KMS-11 (cell line): Measurements from ENCODE around the gene DRAM1.
"Not testable (repeated sequence)": the region's sequence is repeated elsewhere in the genome, so short reads cannot be mapped to it uniquely, and the experiment has no call there.

Experiments
- H2AFZ ChIP-seq: fragments of 200-600 bp; sonication (generic); 2 replicates; pipeline ENCODE4 v1.6.1; 2016; ENCODE audit warnings: antibody characterized with exemption, mixed run types, low read depth
- H3K27ac ChIP-seq: fragments of 200-600 bp; sonication (generic); 2 replicates; pipeline ENCODE4 v1.6.1; 2016; ENCODE audit warnings: mild to moderate bottlenecking, mixed run types
- H3K27me3 ChIP-seq: fragments of 200-600 bp; sonication (generic); 2 replicates; pipeline ENCODE4 v1.6.1; 2017; ENCODE audit warnings: mild to moderate bottlenecking, low read depth, mixed run types, moderate library complexity; ENCODE audit not compliant: insufficient read depth
- H3K36me3 ChIP-seq: fragments of 200-600 bp; sonication (generic); 2 replicates; pipeline ENCODE4 v1.6.1; 2017; ENCODE audit warnings: mild to moderate bottlenecking, mixed run types; ENCODE audit not compliant: insufficient read depth
- H3K4me1 ChIP-seq: fragments of 200-600 bp; sonication (generic); 2 replicates; pipeline ENCODE4 v1.6.1; 2016; ENCODE audit warnings: mild to moderate bottlenecking, low read depth, mixed run types; ENCODE audit not compliant: poor library complexity, severe bottlenecking
- H3K4me2 ChIP-seq: fragments of 200-600 bp; sonication (generic); 2 replicates; pipeline ENCODE4 v1.7.0; 2016; ENCODE audit warnings: mild to moderate bottlenecking, mixed run types
- H3K4me3 ChIP-seq: fragments of 200-600 bp; sonication (generic); IDR thresholded peaks from 2 replicates; pipeline ENCODE4 v1.6.1; 2017; ENCODE audit warnings: low read depth, low read length, mixed read lengths; ENCODE audit not compliant: insufficient read depth
- H3K79me2 ChIP-seq: fragments of 200-600 bp; sonication (generic); 2 replicates; pipeline ENCODE4 v1.6.1; 2016; ENCODE audit warnings: low read depth, mixed run types; ENCODE audit not compliant: insufficient read depth
- H3K9ac ChIP-seq: fragments of 200-600 bp; sonication (generic); 2 replicates; pipeline ENCODE4 v1.6.1; 2016; ENCODE audit warnings: mild to moderate bottlenecking, mixed run types
- H4K20me1 ChIP-seq: fragments of 200-600 bp; sonication (generic); 2 replicates; pipeline ENCODE4 v1.6.1; 2016; ENCODE audit warnings: mild to moderate bottlenecking, mixed run types; ENCODE audit not compliant: insufficient read depth
- CTCF ChIP-seq: fragments of 200-600 bp; sonication (generic); conservative IDR thresholded peaks from 2 replicates; pipeline ENCODE4 v1.6.1; 2017; ENCODE audit warnings: low read depth, mild to moderate bottlenecking, antibody characterized with exemption, low read length, moderate library complexity, mixed read lengths

Gene DRAM1

DNA sequence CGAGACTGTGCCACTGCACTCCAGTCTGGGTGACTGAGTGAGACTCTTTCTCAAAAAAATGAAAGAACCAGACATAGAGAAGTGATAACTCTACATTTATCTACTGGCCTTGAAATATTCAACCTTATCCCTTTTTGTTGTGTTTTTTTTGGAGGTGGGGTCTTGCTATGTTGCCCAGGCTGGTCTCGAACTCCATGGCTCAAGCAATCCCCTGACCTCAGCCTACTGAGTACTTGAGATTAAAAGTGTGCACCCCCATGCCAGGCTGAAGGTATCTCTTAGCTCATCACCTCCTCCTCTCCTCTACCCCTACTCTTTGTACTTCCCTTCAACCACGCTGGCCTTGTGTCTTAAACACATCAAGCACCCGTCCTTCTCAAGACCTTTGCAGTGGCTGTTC lies 3.8 kb downstream of the DRAM1 start:
- Histone ChIP-seq H3K27ac (no peak overlapping the region), H3K9ac (no peak overlapping the region), H3K4me2 (no peak overlapping the region), H3K36me3 (no peaks in the 10 kb centered on the region), H3K27me3 (no peaks in the 10 kb centered on the region), H3K79me2 (no peaks in the 10 kb centered on the region), H2AFZ (no peak overlapping the region), H3K4me3 (no peak overlapping the region), H4K20me1 (no peaks in the 10 kb centered on the region), H3K4me1 (peaks cover 10% of the 10 kb centered on the region)
- no peak for TF ChIP-seq CTCF

DNA sequence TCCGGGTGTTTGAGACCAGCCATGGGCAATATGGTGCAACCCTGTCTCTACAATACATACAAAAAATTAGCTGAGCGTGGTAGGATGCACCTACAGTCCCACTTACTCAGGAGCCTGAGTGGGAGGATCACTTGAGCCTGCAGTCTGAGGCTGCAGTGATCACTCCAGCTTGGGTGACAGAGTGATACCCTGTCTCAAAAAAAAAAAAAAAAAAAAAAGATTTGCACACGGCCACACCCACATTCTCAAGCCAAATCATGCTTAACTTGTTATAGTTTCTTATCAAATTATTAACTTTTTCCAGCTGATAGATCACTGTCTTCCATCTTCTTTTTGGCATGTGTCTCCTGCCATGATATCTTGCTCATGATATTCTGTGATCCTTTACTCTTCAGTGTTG lies 6.8 kb downstream of the DRAM1 start:
- Histone ChIP-seq H3K4me3 (no peak overlapping the region), H3K9ac (no peak overlapping the region), H4K20me1 (no peaks in the 10 kb centered on the region), H3K27ac (no peak overlapping the region), H3K4me2 (no peak overlapping the region), H2AFZ (no peak overlapping the region), H3K4me1 (no peaks in the 10 kb centered on the region), H3K79me2 (no peaks in the 10 kb centered on the region), H3K27me3 (no peaks in the 10 kb centered on the region), H3K36me3 (no peaks in the 10 kb centered on the region)
- no peak for TF ChIP-seq CTCF

DNA sequence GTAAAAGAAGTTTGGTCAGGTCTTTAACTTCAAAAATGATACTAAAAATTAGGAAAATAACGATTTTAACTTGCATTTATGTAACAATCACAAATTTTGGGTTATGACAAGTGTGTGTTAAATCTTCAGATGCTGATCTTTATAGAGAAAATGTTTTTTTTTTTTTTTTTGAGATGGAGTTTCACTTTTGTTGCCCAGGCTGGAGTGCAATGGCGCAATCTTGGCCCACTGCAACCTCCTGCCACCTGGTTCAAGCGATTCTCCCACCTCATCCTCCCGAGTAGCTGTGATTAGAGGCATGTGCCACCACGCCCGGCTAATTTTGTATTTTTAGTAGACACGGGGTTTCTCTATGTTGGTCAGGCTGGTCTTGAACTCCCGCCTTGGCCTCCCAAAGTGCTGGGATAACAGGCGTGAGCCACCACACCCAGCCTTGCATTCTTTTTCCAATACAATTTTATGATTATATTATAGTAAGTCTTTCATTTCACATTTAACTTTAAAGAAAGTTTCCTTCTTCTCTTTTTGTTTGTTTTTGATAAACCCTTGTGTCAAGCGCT lies 7.5 kb downstream of the DRAM1 start:
- not testable (repeated sequence) for H3K9ac ChIP-seq, H2AFZ ChIP-seq, H3K27me3 ChIP-seq, H3K27ac ChIP-seq, H3K36me3 ChIP-seq, H3K4me1 ChIP-seq, H3K4me2 ChIP-seq, H3K4me3 ChIP-seq, H3K79me2 ChIP-seq, H4K20me1 ChIP-seq

DNA sequence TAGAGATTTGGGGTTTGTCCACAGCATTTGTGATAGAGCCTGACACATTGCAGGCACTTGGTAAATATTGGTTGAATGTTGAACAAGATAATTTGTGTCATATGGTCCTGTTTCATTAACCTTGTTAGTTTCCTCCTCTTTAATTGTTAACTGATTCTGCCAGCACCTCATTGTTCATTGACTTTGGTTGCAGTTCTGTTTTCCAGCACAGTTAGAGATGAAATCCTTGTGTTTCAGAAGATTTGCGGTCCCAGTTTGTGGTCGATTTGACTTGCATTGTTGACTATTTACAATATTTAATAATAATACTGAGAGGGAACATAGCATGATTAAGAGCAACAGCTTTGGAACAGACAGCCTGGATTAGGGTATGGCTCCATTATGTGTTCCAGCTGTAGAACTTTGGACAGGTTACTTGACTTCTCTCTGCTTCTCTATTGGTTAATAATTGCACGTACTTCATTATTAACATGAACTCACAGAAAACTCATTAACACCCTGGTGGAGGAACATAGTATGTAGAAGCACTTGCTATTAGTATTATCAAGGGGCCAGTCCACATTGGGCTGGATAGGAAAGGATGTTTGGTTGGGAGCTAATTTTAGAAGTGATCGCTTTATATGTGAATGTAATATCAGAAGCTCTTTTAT lies 8.7 kb downstream of the DRAM1 start:
- Histone ChIP-seq H3K4me2 (no peak overlapping the region), H3K36me3 (no peaks in the 10 kb centered on the region), H3K79me2 (no peaks in the 10 kb centered on the region), H3K4me1 (no peaks in the 10 kb centered on the region), H3K27ac (no peak overlapping the region), H3K4me3 (no peak overlapping the region), H2AFZ (no peak overlapping the region), H4K20me1 (no peaks in the 10 kb centered on the region), H3K9ac (no peak overlapping the region), H3K27me3 (no peaks in the 10 kb centered on the region)
- no peak for TF ChIP-seq CTCF

- Histone ChIP-seq H4K20me1 (no peaks in the 10 kb centered on the region), H3K4me1 (peaks cover 7% of the 10 kb centered on the region), H3K27ac (no peak overlapping the region), H2AFZ (no peak overlapping the region), H3K9ac (no peak overlapping the region), H3K4me2 (no peak overlapping the region), H3K4me3 (no peak overlapping the region), H3K36me3 (no peaks in the 10 kb centered on the region), H3K27me3 (no peaks in the 10 kb centered on the region), H3K79me2 (no peaks in the 10 kb centered on the region)
- TF ChIP-seq CTCF: no peak
Observed at GRCh38 chr12:101889211-101889752, 11.9 kb downstream of the DRAM1 start.
